Neuronal stem cell (in vitro differentiated cells): ENCODE data around the gene AGO1.
"Not testable (repeated sequence)": the region's sequence is repeated elsewhere in the genome, so short reads cannot be mapped to it uniquely, and the experiment has no call there.

ENCODE experiments used
- DNase-seq: peaks from one replicate; pipeline ENCODE4 v3.0.0-alpha.2; 2013; ENCODE audit warnings: low spot score
- H2AFZ ChIP-seq: one replicate; pipeline ENCODE4 v1.6.1; 2013; ENCODE audit warnings: mild to moderate bottlenecking, low read length, inconsistent platforms
- H2AK5ac ChIP-seq: 2 replicates; pipeline ENCODE4 v1.6.1; 2013; ENCODE audit warnings: low read depth, mild to moderate bottlenecking, inconsistent platforms, low read length, moderate library complexity, mixed read lengths
- H2BK120ac ChIP-seq: 2 replicates; pipeline ENCODE4 v1.6.1; 2013; ENCODE audit warnings: low read depth, mild to moderate bottlenecking, inconsistent platforms, low read length, moderate library complexity, mixed read lengths
- H2BK12ac ChIP-seq: one replicate; pipeline ENCODE4 v1.6.1; 2013; ENCODE audit warnings: low read length, inconsistent platforms
- H2BK15ac ChIP-seq: 2 replicates; pipeline ENCODE4 v1.6.1; 2013; ENCODE audit warnings: mild to moderate bottlenecking, low read length, inconsistent platforms, mixed read lengths
- H2BK5ac ChIP-seq: one replicate; pipeline ENCODE4 v1.6.1; 2013; ENCODE audit warnings: inconsistent platforms, mild to moderate bottlenecking, low read length, moderate library complexity
- H3K14ac ChIP-seq: one replicate; pipeline ENCODE4 v1.6.1; 2013; ENCODE audit warnings: low read length, inconsistent platforms
- H3K18ac ChIP-seq: 2 replicates; pipeline ENCODE4 v1.6.1; 2013; ENCODE audit warnings: low read length, inconsistent platforms
- H3K23ac ChIP-seq: 2 replicates; pipeline ENCODE4 v1.6.1; 2013; ENCODE audit warnings: low read depth, mild to moderate bottlenecking, mixed read lengths, low read length, inconsistent platforms; ENCODE audit not compliant: poor library complexity
- H3K27ac ChIP-seq: replicated peaks from 3 replicates; pipeline ENCODE4 v1.5.1; 2013; ENCODE audit warnings: low read length, inconsistent platforms
- H3K27me3 ChIP-seq, 3 experiments: 2 replicates each; pipeline ENCODE4 v1.6.1; 2013; ENCODE audit warnings: low read length in 3 of 3, mild to moderate bottlenecking in 2 of 3, inconsistent platforms in 1 of 3, low read depth in 1 of 3, mixed read lengths in 1 of 3, moderate library complexity in 1 of 3; ENCODE audit not compliant: control insufficient read depth in 3 of 3, insufficient read depth in 3 of 3
- H3K36me3 ChIP-seq, 2 donors: replicated peaks in 1 of 2; 2 replicates each; pipeline ENCODE4 v1.6.1; 2013; ENCODE audit warnings: low read length in 2 of 2; ENCODE audit not compliant: control insufficient read depth in 2 of 2, insufficient read depth in 2 of 2
- H3K4ac ChIP-seq: 2 replicates; pipeline ENCODE4 v1.6.1; 2013; ENCODE audit warnings: inconsistent platforms, mild to moderate bottlenecking, low read length, moderate library complexity
- H3K4me1 ChIP-seq, 2 donors: 1 replicate in 1 of 2; 2 replicates in 1 of 2; pipeline ENCODE4 v1.6.1; 2013; ENCODE audit warnings: low read length in 2 of 2, low read depth in 1 of 2; ENCODE audit not compliant: control insufficient read depth in 2 of 2, insufficient read depth in 1 of 2
- H3K4me2 ChIP-seq: one replicate; pipeline ENCODE4 v1.6.1; 2013; ENCODE audit warnings: mild to moderate bottlenecking, low read length, inconsistent platforms; ENCODE audit not compliant: insufficient read depth, poor library complexity, severe bottlenecking
- H3K4me3 ChIP-seq, 2 donors: 2 replicates each; pipeline ENCODE4 v1.5.1; 2013; ENCODE audit warnings: low read length in 2 of 2, mild to moderate bottlenecking in 2 of 2, inconsistent platforms in 1 of 2, moderate library complexity in 1 of 2
- H3K79me1 ChIP-seq: one replicate; pipeline ENCODE4 v1.6.1; 2013; ENCODE audit warnings: low read depth, mild to moderate bottlenecking, inconsistent platforms, low read length, moderate library complexity
- H3K9ac ChIP-seq: one replicate; pipeline ENCODE4 v1.6.1; 2013; ENCODE audit warnings: mild to moderate bottlenecking, low read depth, low read length, inconsistent platforms; ENCODE audit not compliant: poor library complexity
- H3K9me3 ChIP-seq, 2 donors: replicated peaks in 1 of 2; 2 replicates each; pipeline versions ENCODE3 to v1.6.1; 2013; ENCODE audit warnings: low read length in 2 of 2, mild to moderate bottlenecking in 2 of 2, inconsistent platforms in 1 of 2, low read depth in 1 of 2, mixed read lengths in 1 of 2, moderate library complexity in 1 of 2; ENCODE audit not compliant: control insufficient read depth in 2 of 2, insufficient read depth in 1 of 2
- H4K8ac ChIP-seq: one replicate; pipeline ENCODE4 v1.6.1; 2013; ENCODE audit warnings: low read depth, mild to moderate bottlenecking, inconsistent platforms, low read length, moderate library complexity
- H4K91ac ChIP-seq: one replicate; pipeline ENCODE4 v1.6.1; 2013; ENCODE audit warnings: low read length, low read depth, mild to moderate bottlenecking, inconsistent platforms; ENCODE audit not compliant: poor library complexity
- WGBS, 2 donors: extraction: QIAGEN DNeasy Blood & Tissue Kit; methylation state at CpG; one replicate each; pipeline ENCODE4 v1.1.7; 2013; ENCODE audit warnings: missing lambda C conversion rate in 2 of 2, mixed read lengths in 1 of 2; ENCODE audit not compliant: insufficient read length in 2 of 2, insufficient replicate concordance in 1 of 2; ENCODE audit errors: extremely low coverage in 2 of 2; 5-methylcytosine and 5-hydroxymethylcytosine counted together

AGO1 gene

GRCh38 chr1:35887508-35887907 lies 4.5 kb downstream of the AGO1 start:
- no peaks in the 10 kb centered on the region for H3K27me3 ChIP-seq
- no peak overlapping the region for H3K9ac ChIP-seq
- H2BK12ac ChIP-seq = no peak overlapping the region
- H3K14ac ChIP-seq = no peak overlapping the region
- H2BK15ac ChIP-seq = no peak overlapping the region
- no peak overlapping the region for H3K4me2 ChIP-seq
- DNase-seq = no peak
- H3K4me3 ChIP-seq = no peak overlapping the region
- no peak overlapping the region for H2AFZ ChIP-seq
- H3K23ac ChIP-seq = no peak overlapping the region
- no peaks in the 10 kb centered on the region for H3K9me3 ChIP-seq
- peaks cover 9 to 44% of the 10 kb centered on the region in 2 donors for H3K36me3 ChIP-seq
- H3K18ac ChIP-seq = no peak overlapping the region
- no peak overlapping the region for H4K91ac ChIP-seq
- no peak overlapping the region for H3K4ac ChIP-seq
- H4K8ac ChIP-seq = no peak overlapping the region
- H3K27ac ChIP-seq = no peak overlapping the region
- no peak overlapping the region for H2BK120ac ChIP-seq
- H3K4me1 ChIP-seq = peaks cover 29 to 36% of the 10 kb centered on the region in 2 donors
- no peak overlapping the region for H2BK5ac ChIP-seq
- WGBS, 2 donors = no CpG with 5 or more reads among the region's 2 CpGs
- no peak overlapping the region for H2AK5ac ChIP-seq
- peaks cover 7% of the 10 kb centered on the region for H3K79me1 ChIP-seq

DNA sequence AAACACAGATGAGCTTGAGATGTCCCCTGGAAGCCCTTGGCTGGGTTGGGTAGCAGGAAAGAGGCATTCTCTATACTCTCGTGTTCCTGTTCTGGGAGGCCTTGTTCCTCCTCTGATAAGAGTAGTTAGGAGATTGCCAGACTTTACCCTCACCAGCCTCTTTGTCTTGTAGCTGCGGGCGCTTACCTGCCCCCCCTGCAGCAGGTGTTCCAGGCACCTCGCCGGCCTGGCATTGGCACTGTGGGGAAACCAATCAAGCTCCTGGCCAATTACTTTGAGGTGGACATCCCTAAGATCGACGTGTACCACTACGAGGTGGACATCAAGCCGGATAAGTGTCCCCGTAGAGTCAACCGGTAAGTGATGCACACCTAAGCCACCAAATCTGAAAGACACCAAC lies 5.2 kb downstream of the AGO1 start:
- H3K79me1 ChIP-seq = peaks cover 4% of the 10 kb centered on the region
- peaks cover 11 to 52% of the 10 kb centered on the region in 2 donors for H3K36me3 ChIP-seq
- no peak overlapping the region for H3K23ac ChIP-seq
- no peaks in the 10 kb centered on the region for H3K27me3 ChIP-seq
- H4K91ac ChIP-seq = no peak overlapping the region
- no peak overlapping the region for H3K9ac ChIP-seq
- H3K4me1 ChIP-seq = peaks cover 28 to 33% of the 10 kb centered on the region in 2 donors
- no peaks in the 10 kb centered on the region for H3K9me3 ChIP-seq
- no peak overlapping the region for H2BK5ac ChIP-seq
- no peak for DNase-seq
- no peak overlapping the region for H3K4me3 ChIP-seq
- no peak overlapping the region for H3K27ac ChIP-seq
- no peak overlapping the region for H3K14ac ChIP-seq
- H3K4me2 ChIP-seq = no peak overlapping the region
- no peak overlapping the region for H2BK12ac ChIP-seq
- H3K4ac ChIP-seq = no peak overlapping the region
- H2BK15ac ChIP-seq = no peak overlapping the region
- no peak overlapping the region for H4K8ac ChIP-seq
- no peak overlapping the region for H2AFZ ChIP-seq
- no peak overlapping the region for H2AK5ac ChIP-seq
- no CpG with 5 or more reads among the region's 11 CpGs for WGBS, 2 donors
- H3K18ac ChIP-seq = no peak overlapping the region
- no peak overlapping the region for H2BK120ac ChIP-seq

GRCh38 chr1:35888981-35889380 lies 6.0 kb downstream of the AGO1 start:
- not testable (repeated sequence) for H3K27ac ChIP-seq, H2AFZ ChIP-seq, H4K91ac ChIP-seq, H3K79me1 ChIP-seq, H3K4ac ChIP-seq, H3K18ac ChIP-seq, H2BK120ac ChIP-seq, H3K4me2 ChIP-seq, H3K23ac ChIP-seq, H3K9me3 ChIP-seq, H3K27me3 ChIP-seq, H2BK15ac ChIP-seq, DNase-seq, H2AK5ac ChIP-seq, H2BK5ac ChIP-seq, H2BK12ac ChIP-seq, H3K9ac ChIP-seq, H3K14ac ChIP-seq, H4K8ac ChIP-seq, H3K4me3 ChIP-seq
- Histone ChIP-seq H3K4me1 (peaks cover 28 to 33% of the 10 kb centered on the region in 2 donors), H3K36me3 (peaks cover 17 to 59% of the 10 kb centered on the region in 2 donors)
- WGBS, 2 donors = no CpG with 5 or more reads among the region's 3 CpGs

GRCh38 chr1:35893051-35893879 lies 10.3 kb downstream of the AGO1 start:
- no peak for DNase-seq
- Histone ChIP-seq H3K14ac (no peak overlapping the region), H3K4me1 (peaks cover 0 to 1% of the 10 kb centered on the region in 2 donors), H3K4ac (no peak overlapping the region), H3K36me3 (peaks cover 26 to 97% of the 10 kb centered on the region in 2 donors), H2BK12ac (no peak overlapping the region), H2AK5ac (no peak overlapping the region), H2AFZ (no peak overlapping the region), H2BK120ac (no peak overlapping the region), H3K4me2 (no peak overlapping the region), H2BK15ac (no peak overlapping the region), H4K91ac (no peak overlapping the region), H3K4me3 (no peak overlapping the region), H3K23ac (peak overlapping the region; percentile 75), H3K9ac (no peak overlapping the region), H3K27me3 (no peaks in the 10 kb centered on the region), H3K27ac (no peak overlapping the region), H3K18ac (no peak overlapping the region), H3K79me1 (peaks cover 4% of the 10 kb centered on the region), H4K8ac (no peak overlapping the region), H2BK5ac (no peak overlapping the region), H3K9me3 (no peaks in the 10 kb centered on the region)
- no CpG with 5 or more reads among the region's 14 CpGs for WGBS, 2 donors
